Transverse colon (tissue), 3 donors: ENCODE measurements around the gene SCRN3.

Experiments used
- POLR2A ChIP-seq: fragments of 450-650 bp; IDR thresholded peaks from one replicate; pipeline ENCODE4 v1.6.1; 2016; ENCODE audit warnings: antibody characterized with exemption, mild to moderate bottlenecking, moderate library complexity
- POLR2AphosphoS5 ChIP-seq, 3 donors: sonication (generic); formaldehyde crosslinking; IDR thresholded peaks; one replicate each; pipeline ENCODE4 v1.6.1; 2016; ENCODE audit warnings: antibody characterized with exemption in 3 of 3

DNA sequence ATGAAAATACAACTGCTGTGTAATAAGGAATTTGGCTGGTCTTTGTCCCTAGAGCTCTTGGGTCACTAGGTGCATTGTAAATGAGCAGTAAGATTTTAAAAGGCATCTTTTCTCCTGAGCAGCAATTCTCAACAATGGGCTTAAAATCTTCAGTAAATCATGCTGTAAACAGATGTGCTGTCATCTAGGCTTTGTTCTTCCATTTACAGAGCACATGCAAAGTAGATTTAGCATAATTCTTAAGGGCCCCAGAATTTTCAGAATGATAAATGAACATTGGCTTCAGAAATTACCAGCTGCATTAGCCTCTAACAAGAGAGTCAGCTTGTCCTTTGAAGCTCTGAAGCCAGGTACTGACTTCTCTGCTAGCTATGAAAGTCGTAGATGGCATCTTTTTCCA is 26.8 kb upstream of the SCRN3 start:
- TF ChIP-seq POLR2AphosphoS5 (IDR thresholded peaks at IDR 0.05), result no peak
- TF ChIP-seq POLR2A, result no peak
